HepG2 (cell line): Measurements from ENCODE around the gene TMEFF1. TPM values are rescaled to one million over a fixed set of nuclear protein-coding genes. Genes with fewer than 3 reads are reported as not detected.

Experiments used
- ATAC-seq: fragments of 200-7000 bp; cut with Tn5 transposase; 3 replicates; pipeline ENCODE4 v1.9.1; 2020; ENCODE audit warnings: mild to moderate bottlenecking, moderate library complexity
- BruUV-seq: library from RNA; stranded (reverse); fragments of 400-500 nt; replicated peaks from 2 replicates; lab custom pipeline; 2021; lab: Mats Ljungman, UMichigan
- CTCF ChIA-PET: fragments of 300-600 bp; formaldehyde crosslinking; extraction: SDS; loops from one replicate; lab custom pipeline; 2021; ENCODE audit warnings: low total read pairs, inconsistent platforms, low intra/inter-chr PET ratio; lab: Yijun Ruan, JAX
- POLR2A ChIA-PET: fragments of 350-600 bp; sonication (Branson Sonifier 250); formaldehyde crosslinking; loops from one replicate; lab custom pipeline; 2020; ENCODE audit warnings: antibody characterized with exemption, inconsistent platforms; lab: Yijun Ruan, JAX
- DNase-seq: peaks from one replicate; pipeline ENCODE4 v3.0.0-alpha.2; 2015; ENCODE audit warnings: low spot score
- FAIRE-seq: peaks from 3 replicates; lab custom pipeline; 2011; peaks lifted over from hg19 to GRCh38; lab: Jason Lieb, UNC
- H2AFZ ChIP-seq: one replicate; pipeline ENCODE4 v1.6.1; 2011; ENCODE audit warnings: low read length, inconsistent platforms
- H3K27ac ChIP-seq: fragments of 300-600 bp; 3 replicates; pipeline ENCODE4 v1.8.0; 2011; ENCODE audit warnings: mixed run types, mild to moderate bottlenecking, mixed read lengths, low read length, inconsistent platforms; ENCODE audit not compliant: insufficient read depth; ENCODE audit errors: extremely low read length
- H3K27me3 ChIP-seq, 2 experiments: fragments of 200-600 bp in 1 of 2; 2 replicates in 1 of 2; 3 replicates in 1 of 2; pipeline versions ENCODE4 v1.6.0 to v1.8.0; 2011; ENCODE audit warnings: low read length in 2 of 2, mild to moderate bottlenecking in 2 of 2, moderate library complexity in 2 of 2, inconsistent platforms in 1 of 2; ENCODE audit not compliant: insufficient read depth in 2 of 2, control insufficient read depth in 1 of 2
- H3K36me3 ChIP-seq, 2 experiments: fragments of 200-600 bp in 1 of 2; replicated peaks in 1 of 2; 2 replicates in 1 of 2; 3 replicates in 1 of 2; pipeline versions ENCODE4 v1.5.1 to v1.8.0; 2011; ENCODE audit warnings: low read length in 2 of 2, inconsistent platforms in 1 of 2; ENCODE audit not compliant: insufficient read depth in 2 of 2, control insufficient read depth in 1 of 2
- H3K4me1 ChIP-seq: 2 replicates; pipeline ENCODE4 v1.5.1; 2012; ENCODE audit warnings: low read length, inconsistent platforms; ENCODE audit not compliant: insufficient read depth
- H3K4me2 ChIP-seq: 2 replicates; pipeline ENCODE4 v1.6.0; 2011; ENCODE audit warnings: low read depth, low read length, inconsistent platforms
- H3K4me3 ChIP-seq, 3 experiments: fragments of 200-600 bp in 1 of 3; sonication (generic), shearing (Covaris generic) in 1 of 3; replicated peaks in 1 of 3; 2 replicates each; pipeline ENCODE4 v1.5.1; 2011 to 2016; ENCODE audit warnings: low read length in 3 of 3, inconsistent platforms in 2 of 3, low read depth in 2 of 3, mild to moderate bottlenecking in 2 of 3, control low read depth in 1 of 3, mixed read lengths in 1 of 3; ENCODE audit not compliant: insufficient read depth in 1 of 3
- H3K79me2 ChIP-seq: one replicate; pipeline ENCODE4 v1.6.1; 2011; ENCODE audit warnings: low read length, inconsistent platforms; ENCODE audit not compliant: insufficient read depth
- H3K9ac ChIP-seq: 2 replicates; pipeline ENCODE4 v1.6.0; 2011; ENCODE audit warnings: mild to moderate bottlenecking, low read depth, low read length, inconsistent platforms; ENCODE audit not compliant: insufficient read depth
- H3K9me3 ChIP-seq: 2 replicates; pipeline ENCODE4 v1.5.1; 2012; ENCODE audit warnings: mild to moderate bottlenecking, low read length
- H4K20me1 ChIP-seq: 2 replicates; pipeline ENCODE4 v1.6.0; 2011; ENCODE audit warnings: inconsistent platforms, mild to moderate bottlenecking, low read length, moderate library complexity; ENCODE audit not compliant: insufficient read depth
- GLI4 ChIP-seq: sonication (generic); formaldehyde crosslinking; IDR thresholded peaks from 2 replicates; pipeline ENCODE4 v1.5.1; 2020; ENCODE audit warnings: missing genetic modification reagents, mild to moderate bottlenecking, moderate library complexity, borderline replicate concordance
- PHF8 ChIP-seq: sonication (generic); formaldehyde crosslinking; IDR thresholded peaks from 2 replicates; pipeline ENCODE4 v1.5.0; 2020; ENCODE audit warnings: missing genetic modification reagents
- POLR2AphosphoS2 ChIP-seq: IDR thresholded peaks from 2 replicates; pipeline ENCODE4 v1.6.1; 2011; ENCODE audit warnings: low read depth, low read length, improper control_type of control experiment
- RNF2 ChIP-seq: fragments of 450-650 bp; conservative IDR thresholded peaks from 2 replicates; pipeline ENCODE4 v1.6.1; 2016; ENCODE audit warnings: low read depth
- TCF12 ChIP-seq, 2 experiments: fragments of 450-650 bp in 1 of 2; sonication (generic) in 1 of 2; formaldehyde crosslinking in 1 of 2; IDR thresholded peaks; 2 replicates each; pipeline versions ENCODE4 v1.6.1 to v1.8.0; 2017 to 2022; ENCODE audit warnings: antibody characterized with exemption in 1 of 2, mild to moderate bottlenecking in 1 of 2, missing genetic modification reagents in 1 of 2, moderate library complexity in 1 of 2
- ZNF292 ChIP-seq: sonication (generic); formaldehyde crosslinking; IDR thresholded peaks from 2 replicates; pipeline ENCODE4 v1.8.1; 2022; ENCODE audit warnings: mild to moderate bottlenecking, low read depth, missing genetic modification reagents, borderline replicate concordance
- ZNF335 ChIP-seq: sonication (generic); formaldehyde crosslinking; IDR thresholded peaks from 2 replicates; pipeline ENCODE4 v1.4.0; 2020; ENCODE audit warnings: missing genetic modification reagents
- ZNF446 ChIP-seq: sonication (generic); formaldehyde crosslinking; IDR thresholded peaks from 2 replicates; pipeline ENCODE4 v1.5.0; 2020; ENCODE audit warnings: mild to moderate bottlenecking, missing genetic modification reagents
- ZNF563 ChIP-seq: sonication (generic); formaldehyde crosslinking; IDR thresholded peaks from 2 replicates; pipeline ENCODE4 v1.8.0; 2022; ENCODE audit warnings: mild to moderate bottlenecking, moderate library complexity, missing genetic modification reagents
- ZNF678 ChIP-seq: sonication (generic); formaldehyde crosslinking; IDR thresholded peaks from 2 replicates; pipeline ENCODE4 v1.4.0; 2020; ENCODE audit warnings: mild to moderate bottlenecking, missing genetic modification reagents
- WGBS: methylation state at CpG from one replicate; pipeline ENCODE4 v1.1.6; 2017; ENCODE audit warnings: low lambda C conversion rate; 5-methylcytosine and 5-hydroxymethylcytosine counted together
- in situ Hi-C: cut with HindIII; loops from 2 replicates; pipeline ENCODE4 v1.10.0; 2017; ENCODE audit warnings: low pct_unique_long_range_greater_than_20kb; ENCODE audit not compliant: extremely low pct_ligation_motif_present
- intact Hi-C: fragments of 100-400 bp; cut with micrococcal nuclease; formaldehyde crosslinking; loops from one replicate; pipeline ENCODE4 v1.10.0; 2022; ENCODE audit not compliant: unreplicated experiment
- polyA plus RNA-seq, 8 experiments: library from polyadenylated mRNA; depleted of rRNA in 3 of 8; stranded (reverse) in 7 of 8; unstranded in 1 of 8; fragments of >200 nt; fragmentation: Illumina TruSeq in 4 of 8; extraction: Trizol in 4 of 8; gene quantifications; 2 replicates each; pipeline versions ENCODE4 v1.2.1 to v1.2.3, GENCODE V29; 2011 to 2016; ENCODE audit warnings: low read depth in 4 of 8, missing spikeins in 1 of 8, mixed read lengths in 1 of 8; ENCODE audit not compliant: insufficient read depth in 1 of 8
- total RNA-seq, 5 experiments: library from RNA; depleted of rRNA; stranded (reverse); fragments of >200 nt; fragmentation: Illumina TruSeq; extraction: Trizol; gene quantifications; 2 replicates each; pipeline ENCODE4 v1.2.3, GENCODE V29; 2016; ENCODE audit warnings: low read depth in 1 of 5
- TF ChIP-seq, protein P1 (sequence below): sonication (generic); formaldehyde crosslinking; IDR thresholded peaks from 2 replicates; pipeline ENCODE4 v1.9.0; 2022; ENCODE audit warnings: low read depth, missing genetic modification reagents
- TF ChIP-seq, protein P2 (sequence below): sonication (generic); formaldehyde crosslinking; IDR thresholded peaks from 2 replicates; pipeline ENCODE4 v1.4.0; 2020; ENCODE audit warnings: missing genetic modification reagents, borderline replicate concordance
- TF ChIP-seq, protein P3 (sequence below): sonication (generic); formaldehyde crosslinking; IDR thresholded peaks from 2 replicates; pipeline ENCODE4 v1.9.0; 2021; ENCODE audit warnings: missing genetic modification reagents, mild to moderate bottlenecking, borderline replicate concordance
- TF ChIP-seq, protein P4 (sequence below): sonication (generic); formaldehyde crosslinking; IDR thresholded peaks from 2 replicates; pipeline ENCODE4 v1.5.1; 2020; ENCODE audit warnings: missing genetic modification reagents, mild to moderate bottlenecking, borderline replicate concordance

The TMEFF1 gene
- total and polyA plus RNA-seq, 2 of the 13 experiments (the other 11 are each of a cell fraction or from before 2014, with no cell fraction given), result 0.87 to 1.9 TPM

DNA sequence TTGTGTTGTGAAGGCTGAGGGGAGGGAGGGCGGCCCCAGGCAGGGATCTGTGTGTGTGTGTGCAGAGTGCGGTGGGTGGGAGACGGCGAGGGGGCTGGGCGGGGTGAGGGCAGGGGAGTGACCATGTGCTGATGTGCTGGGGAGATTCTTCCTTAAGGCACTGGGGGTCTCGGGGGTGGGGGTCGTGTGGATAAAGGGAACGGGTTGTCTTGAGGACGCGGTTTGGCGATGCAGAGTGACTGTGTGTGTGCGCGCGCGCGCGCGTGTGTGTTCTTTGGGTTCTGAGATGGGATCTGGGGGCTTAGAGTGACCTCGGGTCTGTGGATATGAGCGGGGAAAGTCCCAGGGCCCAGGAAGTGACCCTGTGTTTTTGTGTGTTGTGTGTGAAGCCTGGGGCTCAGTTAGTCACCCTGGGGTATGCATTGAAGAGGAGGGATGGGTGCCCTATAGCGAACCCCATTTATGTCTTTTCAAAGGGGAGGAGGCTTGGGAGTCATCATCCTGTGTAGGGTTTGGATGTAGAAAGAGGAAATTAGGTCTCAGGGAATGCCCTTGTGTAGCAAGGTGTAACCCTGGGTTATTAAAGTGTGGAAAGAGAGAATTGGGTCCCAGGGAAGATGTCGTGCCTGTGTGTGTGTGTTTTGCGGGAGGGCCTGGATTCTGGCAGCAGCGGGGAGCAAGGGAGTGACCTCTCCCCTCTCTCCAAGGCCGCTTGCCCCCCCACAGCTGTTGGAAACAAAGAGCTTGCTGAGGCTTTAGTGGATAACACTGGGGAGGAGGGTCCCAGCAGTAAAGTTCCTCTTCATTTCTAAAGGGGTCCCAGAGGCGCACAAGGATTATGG, 1.4 kb downstream of the TMEFF1 start:
- FAIRE-seq (no peak), DNase-seq (no peak), ATAC-seq (peak; percentile 8)
- Histone ChIP-seq H2AFZ (no peak overlapping the region), H3K4me2 (peak overlapping the region; percentile 60), H3K79me2 (no peaks in the 10 kb centered on the region), H3K4me3 (peak overlapping the region; percentile 71 to 78 (median 73); a peak in 5 of 6 replicates), H3K9ac (peak overlapping the region; percentile 58; the same call in 1 of the 2 replicates), H3K36me3 (no peaks in the 10 kb centered on the region), H3K9me3 (no peaks in the 10 kb centered on the region), H3K27ac (no peak overlapping the region), H4K20me1 (no peaks in the 10 kb centered on the region), H3K27me3 (peaks cover 0 to 5% of the 10 kb centered on the region in 2 experiments; a peak in 3 of 5 replicates), H3K4me1 (peaks cover 29% of the 10 kb centered on the region)
- in situ Hi-C loops, result no loop called here
- 48% methylated on average over 26 of the region's 26 CpGs for WGBS
- intact Hi-C loops, result no loop called here
- BruUV-seq, result TSS peak; percentile 58
- ChIA-PET CTCF (no interaction called here), POLR2A (no interaction called here)
- TF ChIP-seq, protein P1, sequence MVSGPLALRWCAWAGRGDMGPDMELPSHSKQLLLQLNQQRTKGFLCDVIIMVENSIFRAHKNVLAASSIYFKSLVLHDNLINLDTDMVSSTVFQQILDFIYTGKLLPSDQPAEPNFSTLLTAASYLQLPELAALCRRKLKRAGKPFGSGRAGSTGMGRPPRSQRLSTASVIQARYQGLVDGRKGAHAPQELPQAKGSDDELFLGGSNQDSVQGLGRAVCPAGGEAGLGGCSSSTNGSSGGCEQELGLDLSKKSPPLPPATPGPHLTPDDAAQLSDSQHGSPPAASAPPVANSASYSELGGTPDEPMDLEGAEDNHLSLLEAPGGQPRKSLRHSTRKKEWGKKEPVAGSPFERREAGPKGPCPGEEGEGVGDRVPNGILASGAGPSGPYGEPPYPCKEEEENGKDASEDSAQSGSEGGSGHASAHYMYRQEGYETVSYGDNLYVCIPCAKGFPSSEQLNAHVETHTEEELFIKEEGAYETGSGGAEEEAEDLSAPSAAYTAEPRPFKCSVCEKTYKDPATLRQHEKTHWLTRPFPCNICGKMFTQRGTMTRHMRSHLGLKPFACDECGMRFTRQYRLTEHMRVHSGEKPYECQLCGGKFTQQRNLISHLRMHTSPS (CRISPR knock-in tag), result no peak
- TF ChIP-seq ZNF292 (CRISPR knock-in tag), result no peak
- no peak for TF ChIP-seq ZNF563 (CRISPR knock-in tag)
- TF ChIP-seq GLI4, result no peak
- no peak for TF ChIP-seq ZNF678 (CRISPR knock-in tag)
- TF ChIP-seq, protein P2, sequence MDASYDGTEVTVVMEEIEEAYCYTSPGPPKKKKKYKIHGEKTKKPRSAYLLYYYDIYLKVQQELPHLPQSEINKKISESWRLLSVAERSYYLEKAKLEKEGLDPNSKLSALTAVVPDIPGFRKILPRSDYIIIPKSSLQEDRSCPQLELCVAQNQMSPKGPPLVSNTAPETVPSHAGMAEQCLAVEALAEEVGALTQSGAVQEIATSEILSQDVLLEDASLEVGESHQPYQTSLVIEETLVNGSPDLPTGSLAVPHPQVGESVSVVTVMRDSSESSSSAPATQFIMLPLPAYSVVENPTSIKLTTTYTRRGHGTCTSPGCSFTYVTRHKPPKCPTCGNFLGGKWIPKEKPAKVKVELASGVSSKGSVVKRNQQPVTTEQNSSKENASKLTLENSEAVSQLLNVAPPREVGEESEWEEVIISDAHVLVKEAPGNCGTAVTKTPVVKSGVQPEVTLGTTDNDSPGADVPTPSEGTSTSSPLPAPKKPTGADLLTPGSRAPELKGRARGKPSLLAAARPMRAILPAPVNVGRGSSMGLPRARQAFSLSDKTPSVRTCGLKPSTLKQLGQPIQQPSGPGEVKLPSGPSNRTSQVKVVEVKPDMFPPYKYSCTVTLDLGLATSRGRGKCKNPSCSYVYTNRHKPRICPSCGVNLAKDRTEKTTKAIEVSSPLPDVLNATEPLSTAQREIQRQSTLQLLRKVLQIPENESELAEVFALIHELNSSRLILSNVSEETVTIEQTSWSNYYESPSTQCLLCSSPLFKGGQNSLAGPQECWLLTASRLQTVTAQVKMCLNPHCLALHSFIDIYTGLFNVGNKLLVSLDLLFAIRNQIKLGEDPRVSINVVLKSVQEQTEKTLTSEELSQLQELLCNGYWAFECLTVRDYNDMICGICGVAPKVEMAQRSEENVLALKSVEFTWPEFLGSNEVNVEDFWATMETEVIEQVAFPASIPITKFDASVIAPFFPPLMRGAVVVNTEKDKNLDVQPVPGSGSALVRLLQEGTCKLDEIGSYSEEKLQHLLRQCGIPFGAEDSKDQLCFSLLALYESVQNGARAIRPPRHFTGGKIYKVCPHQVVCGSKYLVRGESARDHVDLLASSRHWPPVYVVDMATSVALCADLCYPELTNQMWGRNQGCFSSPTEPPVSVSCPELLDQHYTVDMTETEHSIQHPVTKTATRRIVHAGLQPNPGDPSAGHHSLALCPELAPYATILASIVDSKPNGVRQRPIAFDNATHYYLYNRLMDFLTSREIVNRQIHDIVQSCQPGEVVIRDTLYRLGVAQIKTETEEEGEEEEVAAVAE (CRISPR knock-in tag), result no peak
- TF ChIP-seq RNF2, result no peak
- no peak for TF ChIP-seq PHF8
- TF ChIP-seq, protein P3, sequence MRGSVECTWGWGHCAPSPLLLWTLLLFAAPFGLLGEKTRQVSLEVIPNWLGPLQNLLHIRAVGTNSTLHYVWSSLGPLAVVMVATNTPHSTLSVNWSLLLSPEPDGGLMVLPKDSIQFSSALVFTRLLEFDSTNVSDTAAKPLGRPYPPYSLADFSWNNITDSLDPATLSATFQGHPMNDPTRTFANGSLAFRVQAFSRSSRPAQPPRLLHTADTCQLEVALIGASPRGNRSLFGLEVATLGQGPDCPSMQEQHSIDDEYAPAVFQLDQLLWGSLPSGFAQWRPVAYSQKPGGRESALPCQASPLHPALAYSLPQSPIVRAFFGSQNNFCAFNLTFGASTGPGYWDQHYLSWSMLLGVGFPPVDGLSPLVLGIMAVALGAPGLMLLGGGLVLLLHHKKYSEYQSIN (CRISPR knock-in tag), result no peak
- TF ChIP-seq ZNF335 (CRISPR knock-in tag), result no peak
- TF ChIP-seq ZNF446 (CRISPR knock-in tag), result 0 out of 2 replicates have a peak, but pooled peaks have one; percentile 18
- TF ChIP-seq TCF12 (IDR thresholded peaks at IDR 0.05), result no peak
- no peak for TF ChIP-seq TCF12 (CRISPR knock-in tag; IDR thresholded peaks at IDR 0.05)
- TF ChIP-seq, protein P4, sequence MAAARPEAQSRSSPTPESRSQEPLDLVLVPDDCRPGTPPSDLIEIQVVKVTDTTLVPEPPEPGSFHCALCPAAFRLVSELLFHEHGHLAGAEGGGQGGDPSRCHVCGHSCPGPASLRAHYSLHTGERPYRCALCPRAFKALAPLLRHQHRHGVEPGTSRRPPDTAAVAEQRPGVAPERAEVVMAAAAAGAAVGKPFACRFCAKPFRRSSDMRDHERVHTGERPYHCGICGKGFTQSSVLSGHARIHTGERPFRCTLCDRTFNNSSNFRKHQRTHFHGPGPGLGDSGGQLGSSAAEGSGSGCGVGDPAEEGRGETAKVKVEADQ (CRISPR knock-in tag), result no peak
- TF ChIP-seq POLR2AphosphoS2, result no peak
